Prostate gland (tissue), 2 donors: ENCODE data around the gene RGSL1. TPM values are rescaled to one million over a fixed set of nuclear protein-coding genes. Genes with fewer than 3 reads are reported as not detected.

Source experiments
- DNase-seq: peaks from one replicate; pipeline ENCODE4 v3.0.0-alpha.2; 2019; ENCODE audit warnings: low spot score
- H3K27ac ChIP-seq, 2 donors: fragments of 200-600 bp; sonication (generic); 2 replicates each; pipeline ENCODE4 v1.5.1; 2017 to 2019
- H3K27me3 ChIP-seq: fragments of 200-600 bp; sonication (generic); replicated peaks from 2 replicates; pipeline ENCODE4 v1.5.1; 2019; ENCODE audit not compliant: insufficient read depth
- H3K36me3 ChIP-seq, 2 donors: fragments of 200-600 bp; sonication (generic); 1 replicate in 1 of 2; 2 replicates in 1 of 2; pipeline versions ENCODE4 v1.5.1 to v1.8.1; 2017 to 2019
- H3K4me1 ChIP-seq: fragments of 200-600 bp; sonication (generic); replicated peaks from 2 replicates; pipeline ENCODE4 v1.5.1; 2019
- H3K4me3 ChIP-seq, 2 donors: fragments of 200-600 bp; sonication (generic); 2 replicates each; pipeline ENCODE4 v1.5.1; 2017 to 2019
- H3K9me3 ChIP-seq: fragments of 200-600 bp; sonication (generic); 2 replicates; pipeline ENCODE4 v1.5.1; 2017
- POLR2A ChIP-seq: fragments of 450-650 bp; IDR thresholded peaks from one replicate; pipeline ENCODE4 v1.6.1; 2016; ENCODE audit warnings: antibody characterized with exemption, mild to moderate bottlenecking
- POLR2AphosphoS5 ChIP-seq: sonication (generic); formaldehyde crosslinking; IDR thresholded peaks from one replicate; pipeline ENCODE4 v1.6.1; 2017; ENCODE audit warnings: antibody characterized with exemption
- WGBS: methylation state at CpG from one replicate; pipeline ENCODE4 v1.1.5; 2018; 5-methylcytosine and 5-hydroxymethylcytosine counted together
- intact Hi-C: fragments of 100-400 bp; cut with DNase I; formaldehyde crosslinking; loops from one replicate; pipeline ENCODE4 v1.14.2; 2022
- total RNA-seq, 2 donors: library from RNA; depleted of rRNA; stranded (reverse); fragments of >200 nt; gene quantifications; one replicate each; pipeline ENCODE4 v1.1.0, GENCODE V29; 2016
- TF ChIP-seq, protein P1 (sequence below), 4 experiments: fragments of 200-600 bp in 2 of 4; fragments of 450-650 bp in 2 of 4; sonication (generic) in 2 of 4; IDR thresholded peaks; 1 replicate in 3 of 4; 2 replicates in 1 of 4; pipeline ENCODE4 v1.5.1; 2016 to 2019; ENCODE audit warnings: antibody characterized with exemption in 4 of 4, mild to moderate bottlenecking in 2 of 4, moderate library complexity in 2 of 4

Gene RGSL1
- total RNA-seq, 2 donors from 2014 or later: 1.2 TPM; not detected in 1

DNA sequence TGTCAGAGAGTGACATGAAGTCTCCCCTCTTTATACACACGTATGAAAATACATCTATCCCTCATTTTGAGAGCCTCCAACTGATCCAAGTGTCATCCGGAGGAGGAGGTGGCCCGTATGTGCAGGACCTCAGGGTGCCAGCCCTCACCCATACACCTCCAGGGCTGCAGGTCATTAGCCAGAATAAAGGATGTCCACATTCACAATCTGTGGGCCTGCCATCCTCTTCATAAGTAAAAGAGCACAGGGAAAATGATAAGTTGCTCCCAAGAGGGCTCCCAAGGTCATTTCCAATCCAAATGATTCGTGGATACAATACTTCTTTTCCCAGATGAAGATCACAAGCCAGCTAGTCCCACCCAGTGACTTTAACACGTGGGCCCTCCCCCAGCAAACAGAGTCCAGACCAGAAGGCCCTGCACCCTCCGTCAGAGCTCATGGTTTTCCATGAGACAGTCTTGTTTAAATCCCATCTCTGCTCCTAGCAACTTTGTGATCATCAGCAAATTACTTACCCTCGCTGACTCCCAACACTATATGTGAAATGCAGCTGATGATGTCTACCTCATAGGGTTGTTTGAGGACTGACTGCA lies 110.5 kb downstream of the RGSL1 start:
- 73% methylated on average over 7 of the region's 7 CpGs for WGBS
- TF ChIP-seq POLR2A (no peak), POLR2AphosphoS5 (no peak)
- TF ChIP-seq, protein P1, sequence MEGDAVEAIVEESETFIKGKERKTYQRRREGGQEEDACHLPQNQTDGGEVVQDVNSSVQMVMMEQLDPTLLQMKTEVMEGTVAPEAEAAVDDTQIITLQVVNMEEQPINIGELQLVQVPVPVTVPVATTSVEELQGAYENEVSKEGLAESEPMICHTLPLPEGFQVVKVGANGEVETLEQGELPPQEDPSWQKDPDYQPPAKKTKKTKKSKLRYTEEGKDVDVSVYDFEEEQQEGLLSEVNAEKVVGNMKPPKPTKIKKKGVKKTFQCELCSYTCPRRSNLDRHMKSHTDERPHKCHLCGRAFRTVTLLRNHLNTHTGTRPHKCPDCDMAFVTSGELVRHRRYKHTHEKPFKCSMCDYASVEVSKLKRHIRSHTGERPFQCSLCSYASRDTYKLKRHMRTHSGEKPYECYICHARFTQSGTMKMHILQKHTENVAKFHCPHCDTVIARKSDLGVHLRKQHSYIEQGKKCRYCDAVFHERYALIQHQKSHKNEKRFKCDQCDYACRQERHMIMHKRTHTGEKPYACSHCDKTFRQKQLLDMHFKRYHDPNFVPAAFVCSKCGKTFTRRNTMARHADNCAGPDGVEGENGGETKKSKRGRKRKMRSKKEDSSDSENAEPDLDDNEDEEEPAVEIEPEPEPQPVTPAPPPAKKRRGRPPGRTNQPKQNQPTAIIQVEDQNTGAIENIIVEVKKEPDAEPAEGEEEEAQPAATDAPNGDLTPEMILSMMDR (IDR thresholded peaks at IDR 0.05): no peak
- Histone ChIP-seq H3K27ac (no peak overlapping the region), H3K27me3 (no peaks in the 10 kb centered on the region), H3K4me3 (no peak overlapping the region), H3K9me3 (no peaks in the 10 kb centered on the region), H3K4me1 (no peaks in the 10 kb centered on the region), H3K36me3 (no peaks in the 10 kb centered on the region)
- intact Hi-C loops: no loop called here
- DNase-seq: no peak

DNA sequence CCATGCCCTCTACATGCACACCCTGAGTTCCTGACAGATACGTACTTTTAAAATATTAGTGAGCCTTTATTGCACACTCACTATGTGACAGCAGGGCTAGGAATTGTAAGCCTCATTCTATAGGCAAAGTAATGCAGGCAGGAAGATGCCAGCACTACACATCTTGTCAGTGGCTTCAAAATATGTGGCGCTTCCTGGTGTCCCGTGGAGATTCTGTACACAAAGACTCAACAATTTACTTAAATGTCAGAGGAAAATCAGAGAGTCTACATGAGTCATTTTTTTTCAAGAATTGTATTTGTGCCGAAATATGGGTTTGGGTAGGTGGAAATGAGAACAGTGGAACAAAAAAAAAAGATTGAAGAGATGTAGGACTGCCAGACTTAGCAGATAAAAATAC lies 111.5 kb downstream of the RGSL1 start:
- TF ChIP-seq POLR2A (no peak), POLR2AphosphoS5 (no peak)
- TF ChIP-seq, protein P1 (IDR thresholded peaks at IDR 0.05): no peak
- 61% methylated on average over 4 of the region's 4 CpGs for WGBS
- intact Hi-C loops: no loop called here
- Histone ChIP-seq H3K27me3 (no peaks in the 10 kb centered on the region), H3K4me3 (no peak overlapping the region), H3K27ac (no peak overlapping the region), H3K4me1 (no peaks in the 10 kb centered on the region), H3K36me3 (no peaks in the 10 kb centered on the region), H3K9me3 (no peaks in the 10 kb centered on the region)
- DNase-seq: no peak

DNA sequence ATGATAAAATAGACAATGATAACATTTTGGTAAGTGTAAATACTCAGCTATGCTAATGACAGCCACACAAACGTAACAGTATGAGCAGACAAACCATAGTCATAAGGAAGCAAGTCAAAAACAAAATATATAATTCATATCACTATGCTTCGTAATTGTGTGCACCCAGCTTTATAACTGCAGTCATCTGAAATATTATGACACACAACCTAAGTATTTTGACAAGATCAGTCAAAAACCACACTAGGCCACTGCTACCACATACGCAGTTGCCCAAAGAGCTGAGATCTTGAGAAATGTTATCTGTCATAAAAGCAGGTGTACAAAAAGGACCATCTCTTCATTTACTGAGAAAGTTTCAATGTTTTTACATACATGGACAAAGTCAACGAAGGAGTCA lies 113.1 kb downstream of the RGSL1 start:
- Histone ChIP-seq H3K4me1 (no peaks in the 10 kb centered on the region), H3K9me3 (no peaks in the 10 kb centered on the region), H3K36me3 (no peaks in the 10 kb centered on the region), H3K27ac (no peak overlapping the region), H3K27me3 (no peaks in the 10 kb centered on the region), H3K4me3 (no peak overlapping the region)
- intact Hi-C loops: no loop called here
- DNase-seq: no peak
- 86% methylated on average over 4 of the region's 4 CpGs for WGBS
- no peak for TF ChIP-seq POLR2AphosphoS5
- no peak for TF ChIP-seq POLR2A
- TF ChIP-seq, protein P1 (IDR thresholded peaks at IDR 0.05): no peak

DNA sequence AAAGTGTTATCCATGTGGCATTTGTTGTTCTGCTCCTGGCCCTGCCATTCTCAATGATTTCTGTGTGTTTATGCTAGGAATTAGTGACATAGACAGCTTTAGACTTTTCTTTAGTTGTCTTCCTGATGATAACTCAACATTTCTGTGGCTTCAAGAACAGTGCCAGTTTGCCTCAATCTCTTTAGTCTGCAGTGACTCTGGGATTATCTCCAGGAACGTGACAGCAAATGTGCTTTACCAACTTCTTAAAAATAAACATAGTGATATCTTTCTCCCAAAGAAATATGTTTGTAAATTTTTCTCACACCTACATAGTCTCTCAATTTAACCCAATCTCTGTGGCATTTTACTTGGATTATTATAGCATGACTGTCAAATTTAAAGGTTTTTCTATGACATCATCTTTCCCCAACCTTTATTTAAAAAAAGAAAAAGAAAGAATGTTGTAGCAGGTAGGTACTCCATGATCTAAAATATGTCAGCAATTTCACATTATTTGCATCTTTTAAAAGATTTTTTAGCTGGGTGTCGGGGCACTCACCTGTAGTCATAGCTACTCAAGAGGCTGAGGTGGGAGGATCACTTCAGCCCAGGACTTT lies 114.6 kb downstream of the RGSL1 start:
- no peak for DNase-seq
- Histone ChIP-seq H3K4me3 (no peak overlapping the region), H3K36me3 (no peaks in the 10 kb centered on the region), H3K9me3 (no peaks in the 10 kb centered on the region), H3K27me3 (no peaks in the 10 kb centered on the region), H3K4me1 (no peaks in the 10 kb centered on the region), H3K27ac (no peak overlapping the region)
- TF ChIP-seq, protein P1 (IDR thresholded peaks at IDR 0.05): no peak
- TF ChIP-seq POLR2A: no peak
- WGBS: 69% methylated on average over 2 of the region's 2 CpGs
- intact Hi-C loops: no loop called here

DNA sequence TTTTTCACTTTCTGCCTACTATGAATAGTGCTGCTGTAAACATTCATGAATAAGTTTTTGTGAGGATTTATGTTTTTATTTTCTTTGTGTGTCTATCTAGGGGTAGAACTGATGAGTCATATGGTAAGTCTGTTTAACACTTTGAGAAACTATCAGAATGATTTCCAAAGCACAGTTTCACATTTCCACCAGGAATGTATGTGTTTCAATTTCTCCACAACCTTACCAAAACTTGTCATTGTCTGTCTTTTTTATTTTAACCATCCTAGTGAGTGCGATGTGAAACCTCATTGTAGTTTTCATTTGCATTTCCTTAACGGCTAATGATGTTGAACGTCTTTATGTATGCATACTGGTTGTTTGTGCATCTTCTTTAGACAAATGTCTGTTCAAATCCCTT lies 115.6 kb downstream of the RGSL1 start:
- Histone ChIP-seq H3K27ac (no peak overlapping the region), H3K9me3 (no peaks in the 10 kb centered on the region), H3K36me3 (no peaks in the 10 kb centered on the region), H3K4me1 (no peaks in the 10 kb centered on the region), H3K4me3 (no peak overlapping the region), H3K27me3 (no peaks in the 10 kb centered on the region)
- TF ChIP-seq, protein P1 (IDR thresholded peaks at IDR 0.05): no peak
- no peak for TF ChIP-seq POLR2AphosphoS5
- no peak for TF ChIP-seq POLR2A
- no peak for DNase-seq
- intact Hi-C loops: no loop called here
- 91% methylated on average over 3 of the region's 3 CpGs for WGBS
